ENCODE measurements around the gene ST3GAL4.

The ST3GAL4 gene

DNA sequence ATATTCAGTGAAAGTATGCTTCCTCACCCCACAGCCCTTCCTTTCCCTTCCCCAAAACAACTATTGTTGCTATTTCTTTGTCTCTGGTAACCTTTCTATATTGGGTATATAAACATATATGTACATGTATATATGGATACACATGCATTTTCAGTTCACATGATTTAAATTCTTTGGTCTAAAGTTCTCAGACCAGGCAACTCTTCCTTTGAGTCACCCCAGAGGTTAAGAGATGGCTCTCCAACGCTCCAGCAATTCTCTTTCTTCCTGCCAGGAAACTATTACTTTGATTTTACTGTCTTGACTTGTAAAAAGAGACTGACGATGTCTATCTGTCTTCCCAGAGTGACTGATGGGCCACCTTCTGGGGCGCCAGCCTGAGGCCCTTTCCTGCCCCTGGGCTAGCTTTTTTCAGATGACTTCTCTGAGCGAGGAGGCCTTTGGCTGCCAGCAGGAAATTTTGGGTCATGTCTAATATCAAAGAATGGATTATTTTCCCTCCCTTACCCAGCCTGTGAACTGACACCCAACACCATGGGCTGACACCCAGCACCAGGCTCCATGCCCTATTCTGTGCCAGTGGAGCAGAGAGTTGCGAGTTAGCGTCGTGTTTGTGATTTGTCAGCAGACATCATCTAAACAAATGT is 14.4 kb upstream of the ST3GAL4 start (continued):
- TF ChIP-seq, protein P1, sequence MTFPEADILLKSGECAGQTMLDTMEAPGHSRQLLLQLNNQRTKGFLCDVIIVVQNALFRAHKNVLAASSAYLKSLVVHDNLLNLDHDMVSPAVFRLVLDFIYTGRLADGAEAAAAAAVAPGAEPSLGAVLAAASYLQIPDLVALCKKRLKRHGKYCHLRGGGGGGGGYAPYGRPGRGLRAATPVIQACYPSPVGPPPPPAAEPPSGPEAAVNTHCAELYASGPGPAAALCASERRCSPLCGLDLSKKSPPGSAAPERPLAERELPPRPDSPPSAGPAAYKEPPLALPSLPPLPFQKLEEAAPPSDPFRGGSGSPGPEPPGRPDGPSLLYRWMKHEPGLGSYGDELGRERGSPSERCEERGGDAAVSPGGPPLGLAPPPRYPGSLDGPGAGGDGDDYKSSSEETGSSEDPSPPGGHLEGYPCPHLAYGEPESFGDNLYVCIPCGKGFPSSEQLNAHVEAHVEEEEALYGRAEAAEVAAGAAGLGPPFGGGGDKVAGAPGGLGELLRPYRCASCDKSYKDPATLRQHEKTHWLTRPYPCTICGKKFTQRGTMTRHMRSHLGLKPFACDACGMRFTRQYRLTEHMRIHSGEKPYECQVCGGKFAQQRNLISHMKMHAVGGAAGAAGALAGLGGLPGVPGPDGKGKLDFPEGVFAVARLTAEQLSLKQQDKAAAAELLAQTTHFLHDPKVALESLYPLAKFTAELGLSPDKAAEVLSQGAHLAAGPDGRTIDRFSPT (tag by site-specific recombination; IDR thresholded peaks at IDR 0.05): no peak

DNA sequence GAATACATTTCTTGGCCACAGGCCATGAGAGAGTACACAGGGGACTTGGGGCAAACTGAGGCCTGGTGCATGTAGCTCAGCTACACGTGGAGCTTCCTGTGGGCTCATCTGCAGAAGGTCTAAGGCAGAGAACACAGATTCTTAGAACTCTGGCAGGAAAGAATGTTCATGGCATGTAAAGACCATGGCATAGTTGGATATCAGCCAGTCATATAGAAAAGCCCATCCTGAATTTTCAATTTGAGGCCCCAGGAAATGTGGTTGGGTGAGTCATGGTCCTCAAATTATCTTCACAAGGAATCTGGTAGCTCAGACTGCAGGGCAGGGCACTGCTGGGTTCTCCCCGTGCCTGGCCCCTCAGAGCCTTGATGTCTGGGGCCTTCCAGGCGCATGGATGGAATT is 13.7 kb upstream of the ST3GAL4 start:
- Histone ChIP-seq H3K36me3 (ENCODE audit: control insufficient read depth in 2 of 2, insufficient read depth in 1 of 2, low read length in 2 of 2) (peaks cover 0 to 5% of the 10 kb centered on the region in 2 experiments; a peak in 1 of 3 replicates), H3K9me3 (ENCODE audit: control insufficient read depth, insufficient read depth, low read depth, low read length) (no peaks in the 10 kb centered on the region), H3K4me3 (ENCODE audit: low read depth, low read length) (no peak overlapping the region), H3K27ac (ENCODE audit: extremely low read depth, low read depth, low read length) (no peak overlapping the region), H3K4me1 (ENCODE audit: control insufficient read depth, insufficient read depth, low read length) (no peaks in the 10 kb centered on the region)
- TF ChIP-seq ZBTB20 (tag by site-specific recombination; IDR thresholded peaks at IDR 0.05) (peak; percentile 69), ZNF248 (tag by site-specific recombination; IDR thresholded peaks at IDR 0.05) (no peak), ZNF335 (tag by site-specific recombination; conservative IDR thresholded peaks at IDR 0.05) (peak; percentile 36; the same call in 1 of the 2 replicates), ZNF114 (tag by site-specific recombination; IDR thresholded peaks at IDR 0.05) (no peak), ZBTB17 (tag by site-specific recombination; IDR thresholded peaks at IDR 0.05) (peak; percentile 45; the same call in 1 of the 2 replicates), ZIC2 (tag by site-specific recombination; IDR thresholded peaks at IDR 0.05) (peak; percentile 14; the same call in 1 of the 2 replicates)
- TF ChIP-seq, protein P2, sequence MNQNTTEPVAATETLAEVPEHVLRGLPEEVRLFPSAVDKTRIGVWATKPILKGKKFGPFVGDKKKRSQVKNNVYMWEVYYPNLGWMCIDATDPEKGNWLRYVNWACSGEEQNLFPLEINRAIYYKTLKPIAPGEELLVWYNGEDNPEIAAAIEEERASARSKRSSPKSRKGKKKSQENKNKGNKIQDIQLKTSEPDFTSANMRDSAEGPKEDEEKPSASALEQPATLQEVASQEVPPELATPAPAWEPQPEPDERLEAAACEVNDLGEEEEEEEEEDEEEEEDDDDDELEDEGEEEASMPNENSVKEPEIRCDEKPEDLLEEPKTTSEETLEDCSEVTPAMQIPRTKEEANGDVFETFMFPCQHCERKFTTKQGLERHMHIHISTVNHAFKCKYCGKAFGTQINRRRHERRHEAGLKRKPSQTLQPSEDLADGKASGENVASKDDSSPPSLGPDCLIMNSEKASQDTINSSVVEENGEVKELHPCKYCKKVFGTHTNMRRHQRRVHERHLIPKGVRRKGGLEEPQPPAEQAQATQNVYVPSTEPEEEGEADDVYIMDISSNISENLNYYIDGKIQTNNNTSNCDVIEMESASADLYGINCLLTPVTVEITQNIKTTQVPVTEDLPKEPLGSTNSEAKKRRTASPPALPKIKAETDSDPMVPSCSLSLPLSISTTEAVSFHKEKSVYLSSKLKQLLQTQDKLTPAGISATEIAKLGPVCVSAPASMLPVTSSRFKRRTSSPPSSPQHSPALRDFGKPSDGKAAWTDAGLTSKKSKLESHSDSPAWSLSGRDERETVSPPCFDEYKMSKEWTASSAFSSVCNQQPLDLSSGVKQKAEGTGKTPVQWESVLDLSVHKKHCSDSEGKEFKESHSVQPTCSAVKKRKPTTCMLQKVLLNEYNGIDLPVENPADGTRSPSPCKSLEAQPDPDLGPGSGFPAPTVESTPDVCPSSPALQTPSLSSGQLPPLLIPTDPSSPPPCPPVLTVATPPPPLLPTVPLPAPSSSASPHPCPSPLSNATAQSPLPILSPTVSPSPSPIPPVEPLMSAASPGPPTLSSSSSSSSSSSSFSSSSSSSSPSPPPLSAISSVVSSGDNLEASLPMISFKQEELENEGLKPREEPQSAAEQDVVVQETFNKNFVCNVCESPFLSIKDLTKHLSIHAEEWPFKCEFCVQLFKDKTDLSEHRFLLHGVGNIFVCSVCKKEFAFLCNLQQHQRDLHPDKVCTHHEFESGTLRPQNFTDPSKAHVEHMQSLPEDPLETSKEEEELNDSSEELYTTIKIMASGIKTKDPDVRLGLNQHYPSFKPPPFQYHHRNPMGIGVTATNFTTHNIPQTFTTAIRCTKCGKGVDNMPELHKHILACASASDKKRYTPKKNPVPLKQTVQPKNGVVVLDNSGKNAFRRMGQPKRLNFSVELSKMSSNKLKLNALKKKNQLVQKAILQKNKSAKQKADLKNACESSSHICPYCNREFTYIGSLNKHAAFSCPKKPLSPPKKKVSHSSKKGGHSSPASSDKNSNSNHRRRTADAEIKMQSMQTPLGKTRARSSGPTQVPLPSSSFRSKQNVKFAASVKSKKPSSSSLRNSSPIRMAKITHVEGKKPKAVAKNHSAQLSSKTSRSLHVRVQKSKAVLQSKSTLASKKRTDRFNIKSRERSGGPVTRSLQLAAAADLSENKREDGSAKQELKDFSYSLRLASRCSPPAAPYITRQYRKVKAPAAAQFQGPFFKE (tag by site-specific recombination; IDR thresholded peaks at IDR 0.05; ENCODE audit: borderline replicate concordance): no peak
- TF ChIP-seq, protein P3, sequence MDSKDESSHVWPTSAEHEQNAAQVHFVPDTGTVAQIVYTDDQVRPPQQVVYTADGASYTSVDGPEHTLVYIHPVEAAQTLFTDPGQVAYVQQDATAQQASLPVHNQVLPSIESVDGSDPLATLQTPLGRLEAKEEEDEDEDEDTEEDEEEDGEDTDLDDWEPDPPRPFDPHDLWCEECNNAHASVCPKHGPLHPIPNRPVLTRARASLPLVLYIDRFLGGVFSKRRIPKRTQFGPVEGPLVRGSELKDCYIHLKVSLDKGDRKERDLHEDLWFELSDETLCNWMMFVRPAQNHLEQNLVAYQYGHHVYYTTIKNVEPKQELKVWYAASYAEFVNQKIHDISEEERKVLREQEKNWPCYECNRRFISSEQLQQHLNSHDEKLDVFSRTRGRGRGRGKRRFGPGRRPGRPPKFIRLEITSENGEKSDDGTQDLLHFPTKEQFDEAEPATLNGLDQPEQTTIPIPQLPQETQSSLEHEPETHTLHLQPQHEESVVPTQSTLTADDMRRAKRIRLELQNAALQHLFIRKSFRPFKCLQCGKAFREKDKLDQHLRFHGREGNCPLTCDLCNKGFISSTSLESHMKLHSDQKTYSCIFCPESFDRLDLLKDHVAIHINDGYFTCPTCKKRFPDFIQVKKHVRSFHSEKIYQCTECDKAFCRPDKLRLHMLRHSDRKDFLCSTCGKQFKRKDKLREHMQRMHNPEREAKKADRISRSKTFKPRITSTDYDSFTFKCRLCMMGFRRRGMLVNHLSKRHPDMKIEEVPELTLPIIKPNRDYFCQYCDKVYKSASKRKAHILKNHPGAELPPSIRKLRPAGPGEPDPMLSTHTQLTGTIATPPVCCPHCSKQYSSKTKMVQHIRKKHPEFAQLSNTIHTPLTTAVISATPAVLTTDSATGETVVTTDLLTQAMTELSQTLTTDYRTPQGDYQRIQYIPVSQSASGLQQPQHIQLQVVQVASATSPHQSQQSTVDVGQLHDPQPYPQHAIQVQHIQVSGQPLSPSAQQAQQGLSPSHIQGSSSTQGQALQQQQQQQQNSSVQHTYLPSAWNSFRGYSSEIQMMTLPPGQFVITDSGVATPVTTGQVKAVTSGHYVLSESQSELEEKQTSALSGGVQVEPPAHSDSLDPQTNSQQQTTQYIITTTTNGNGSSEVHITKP (tag by site-specific recombination; IDR thresholded peaks at IDR 0.05): peak; percentile 30; the same call in 1 of the 2 replicates
- TF ChIP-seq, protein P4, sequence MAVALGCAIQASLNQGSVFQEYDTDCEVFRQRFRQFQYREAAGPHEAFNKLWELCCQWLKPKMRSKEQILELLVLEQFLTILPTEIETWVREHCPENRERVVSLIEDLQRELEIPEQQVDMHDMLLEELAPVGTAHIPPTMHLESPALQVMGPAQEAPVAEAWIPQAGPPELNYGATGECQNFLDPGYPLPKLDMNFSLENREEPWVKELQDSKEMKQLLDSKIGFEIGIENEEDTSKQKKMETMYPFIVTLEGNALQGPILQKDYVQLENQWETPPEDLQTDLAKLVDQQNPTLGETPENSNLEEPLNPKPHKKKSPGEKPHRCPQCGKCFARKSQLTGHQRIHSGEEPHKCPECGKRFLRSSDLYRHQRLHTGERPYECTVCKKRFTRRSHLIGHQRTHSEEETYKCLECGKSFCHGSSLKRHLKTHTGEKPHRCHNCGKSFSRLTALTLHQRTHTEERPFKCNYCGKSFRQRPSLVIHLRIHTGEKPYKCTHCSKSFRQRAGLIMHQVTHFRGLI (tag by site-specific recombination; IDR thresholded peaks at IDR 0.05): peak; percentile 27; the same call in 1 of the 2 replicates
- ChIA-PET POLR2A (no interaction called here), CTCF (interaction anchor here (0.8 to 1.8 kb wide), 3 partner anchors 31 to 649 kb away, joined by 3 to 6 read pairs (median 3); no protein-coding TSS in a partner anchor)
